ENCODE data around the gene MRC1.
"Not testable (repeated sequence)": the region's sequence is repeated elsewhere in the genome, so short reads cannot be mapped to it uniquely, and the experiment has no call there.

MRC1 gene

DNA sequence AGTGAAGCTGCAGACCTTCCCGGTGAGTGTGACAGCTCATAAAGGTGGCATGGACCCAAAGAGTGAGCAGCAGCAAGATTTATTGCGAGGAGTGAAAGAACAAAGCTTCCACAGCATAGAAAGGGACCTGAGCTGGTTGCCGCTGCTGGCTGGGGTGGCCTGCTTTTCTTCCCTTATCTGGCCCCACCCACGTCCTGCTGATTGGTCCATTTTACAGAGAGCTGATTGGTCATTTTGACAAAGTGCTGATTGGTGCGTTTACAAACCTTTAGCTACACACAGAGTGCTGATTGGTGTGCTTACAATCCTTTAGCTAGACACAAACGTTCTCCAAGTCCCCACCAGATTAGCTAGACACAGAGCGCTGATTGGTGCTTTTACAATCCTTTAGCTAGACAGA, 141.1 kb downstream of the MRC1 start:
- H3K9ac ChIP-seq (ENCODE audit: low read length); H3K9me3 ChIP-seq (ENCODE audit: control insufficient read depth, low read length): not testable (repeated sequence)

DNA sequence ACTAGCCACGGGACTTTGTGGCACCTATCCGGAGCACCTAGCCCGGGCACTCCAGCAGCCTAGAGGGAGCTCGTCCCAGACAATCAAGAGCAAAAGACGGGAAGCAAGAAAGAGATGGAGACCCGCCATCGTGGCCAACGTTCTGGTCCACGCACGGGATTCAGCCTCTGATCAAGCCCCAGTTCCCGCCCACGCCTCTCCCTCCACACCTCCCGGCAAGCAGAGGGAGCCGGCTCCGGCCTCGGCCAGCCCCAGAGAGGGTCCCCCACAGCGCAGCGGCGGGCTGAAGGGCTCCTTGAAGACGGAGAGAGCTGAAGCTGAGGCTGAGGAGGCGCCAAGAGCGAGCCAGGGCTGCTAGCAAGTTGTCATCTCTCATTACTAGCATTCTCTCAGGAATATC, 141.6 kb downstream of the MRC1 start:
- H3K9me3 ChIP-seq (ENCODE audit: control insufficient read depth, low read length), result no peaks in the 10 kb centered on the region
- DNase-seq (ENCODE audit: low read depth), result no peak
- H3K36me3 ChIP-seq (ENCODE audit: control insufficient read depth, insufficient read depth, low read length, severe bottlenecking), result no peaks in the 10 kb centered on the region
- no peaks in the 10 kb centered on the region for H3K27me3 ChIP-seq (replicated peaks; ENCODE audit: control insufficient read depth, insufficient read depth, low read length)
- peaks cover 8% of the 10 kb centered on the region for H3K4me1 ChIP-seq (ENCODE audit: control insufficient read depth, insufficient read depth, low read length)
- H3K9ac ChIP-seq (ENCODE audit: low read length), result no peak overlapping the region
- H3K4me3 ChIP-seq (ENCODE audit: low read length), result no peak overlapping the region

More for the DNA sequence above, 141.1 kb downstream of the MRC1 start:
- DNase-seq (ENCODE audit: low read depth); H3K36me3 ChIP-seq (ENCODE audit: control insufficient read depth, insufficient read depth, low read length, severe bottlenecking); H3K4me1 ChIP-seq (ENCODE audit: control insufficient read depth, insufficient read depth, low read length); H3K27me3 ChIP-seq (replicated peaks; ENCODE audit: control insufficient read depth, insufficient read depth, low read length); H3K4me3 ChIP-seq (ENCODE audit: low read length): not testable (repeated sequence)

DNA sequence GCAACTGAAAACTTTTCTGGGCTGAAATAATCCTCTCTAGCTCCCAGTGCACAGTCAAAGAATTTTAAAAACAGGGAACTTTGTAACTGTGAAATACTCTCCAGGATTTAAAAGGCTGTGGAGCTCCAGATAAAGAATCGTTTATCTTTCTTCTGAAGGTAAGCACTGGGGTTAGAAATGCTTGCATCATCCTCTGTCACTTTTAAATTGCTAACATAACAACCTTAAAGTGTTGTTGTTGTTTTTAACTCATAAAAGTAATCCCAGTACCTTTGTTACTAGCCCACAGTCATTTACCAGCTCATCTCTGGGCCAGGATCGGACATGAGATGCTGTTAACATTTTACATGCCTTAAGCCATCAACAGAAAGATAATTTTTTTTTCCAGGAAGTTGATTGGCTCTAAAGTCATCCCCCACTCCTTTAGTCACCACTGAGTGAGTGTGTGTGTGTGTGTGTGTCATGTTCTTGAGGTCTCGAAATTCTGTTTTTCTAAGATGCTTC, 142.8 kb downstream of the MRC1 start, which contains the start of gene SLC39A12:
Gene SLC39A12, plus strand, starts transcription at position 51 of the 504 bp plus-strand sequence. CDS start 1,359 bp downstream, outside the sequence.
- Histone ChIP-seq H3K9me3 (ENCODE audit: control insufficient read depth, low read length) (no peaks in the 10 kb centered on the region), H3K9ac (ENCODE audit: low read length) (no peak within 1 kb of the TSS), H3K4me3 (ENCODE audit: low read length) (no peak within 1 kb of the TSS), H3K4me1 (ENCODE audit: control insufficient read depth, insufficient read depth, low read length) (peaks cover 8% of the 10 kb centered on the region), H3K36me3 (ENCODE audit: control insufficient read depth, insufficient read depth, low read length, severe bottlenecking) (no peaks in the 10 kb centered on the region), H3K27me3 (replicated peaks; ENCODE audit: control insufficient read depth, insufficient read depth, low read length) (peaks cover 9% of the 10 kb centered on the region)
- DNase-seq (ENCODE audit: low read depth), result peak; percentile 5

- DNase-seq (ENCODE audit: low read depth); H3K4me3 ChIP-seq (ENCODE audit: low read length); H3K9ac ChIP-seq (ENCODE audit: low read length); H3K36me3 ChIP-seq (ENCODE audit: control insufficient read depth, insufficient read depth, low read length, severe bottlenecking); H3K9me3 ChIP-seq (ENCODE audit: control insufficient read depth, low read length); H3K4me1 ChIP-seq (ENCODE audit: control insufficient read depth, insufficient read depth, low read length): not testable (repeated sequence)
- H3K27me3 ChIP-seq (replicated peaks; ENCODE audit: control insufficient read depth, insufficient read depth, low read length), result peaks cover 16% of the 10 kb centered on the region
Observed at GRCh38 chr10:17954372-17954771, 145.2 kb downstream of the MRC1 start.

DNA sequence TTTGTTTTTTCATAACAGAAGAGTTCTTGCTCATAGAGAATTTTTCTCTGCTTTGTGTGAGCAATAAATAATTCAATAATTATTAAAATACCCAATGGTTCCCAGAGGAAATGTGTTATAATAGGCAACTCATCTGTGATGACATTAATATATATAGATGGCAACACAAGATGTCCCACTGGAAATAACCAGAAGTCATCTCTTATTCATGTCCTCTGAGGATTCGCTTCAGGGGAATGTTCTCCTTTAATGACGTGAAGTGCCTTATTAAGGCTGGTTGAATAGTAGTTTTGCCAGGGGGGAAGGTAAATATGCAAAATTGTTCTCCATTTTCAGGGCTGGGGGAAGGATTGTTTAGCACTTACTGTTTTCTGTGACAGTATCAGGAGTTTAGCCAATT, 145.7 kb downstream of the MRC1 start:
- H3K9me3 ChIP-seq (ENCODE audit: control insufficient read depth, low read length), result peaks cover 6% of the 10 kb centered on the region
- no peak overlapping the region for H3K4me3 ChIP-seq (ENCODE audit: low read length)
- H3K4me1 ChIP-seq (ENCODE audit: control insufficient read depth, insufficient read depth, low read length), result peaks cover 8% of the 10 kb centered on the region
- H3K27me3 ChIP-seq (replicated peaks; ENCODE audit: control insufficient read depth, insufficient read depth, low read length), result peaks cover 19% of the 10 kb centered on the region
- no peaks in the 10 kb centered on the region for H3K36me3 ChIP-seq (ENCODE audit: control insufficient read depth, insufficient read depth, low read length, severe bottlenecking)
- DNase-seq (ENCODE audit: low read depth), result no peak
- H3K9ac ChIP-seq (ENCODE audit: low read length), result no peak overlapping the region

GRCh38 chr10:17958049-17958448, 148.9 kb downstream of the MRC1 start:
- H3K4me1 ChIP-seq (ENCODE audit: control insufficient read depth, insufficient read depth, low read length), result peaks cover 9% of the 10 kb centered on the region
- H3K9ac ChIP-seq (ENCODE audit: low read length), result no peak overlapping the region
- peaks cover 11% of the 10 kb centered on the region for H3K9me3 ChIP-seq (ENCODE audit: control insufficient read depth, low read length)
- no peaks in the 10 kb centered on the region for H3K36me3 ChIP-seq (ENCODE audit: control insufficient read depth, insufficient read depth, low read length, severe bottlenecking)
- H3K4me3 ChIP-seq (ENCODE audit: low read length), result no peak overlapping the region
- no peak for DNase-seq (ENCODE audit: low read depth)
- H3K27me3 ChIP-seq (replicated peaks; ENCODE audit: control insufficient read depth, insufficient read depth, low read length), result peaks cover 19% of the 10 kb centered on the region

- H3K4me1 ChIP-seq (ENCODE audit: control insufficient read depth, insufficient read depth, low read length), result peaks cover 8% of the 10 kb centered on the region
- H3K9me3 ChIP-seq (ENCODE audit: control insufficient read depth, low read length), result peaks cover 11% of the 10 kb centered on the region
- no peak overlapping the region for H3K9ac ChIP-seq (ENCODE audit: low read length)
- DNase-seq (ENCODE audit: low read depth), result no peak
- H3K27me3 ChIP-seq (replicated peaks; ENCODE audit: control insufficient read depth, insufficient read depth, low read length), result peaks cover 19% of the 10 kb centered on the region
- H3K36me3 ChIP-seq (ENCODE audit: control insufficient read depth, insufficient read depth, low read length, severe bottlenecking), result no peaks in the 10 kb centered on the region
- H3K4me3 ChIP-seq (ENCODE audit: low read length), result no peak overlapping the region
Observed at GRCh38 chr10:17959870-17960269, 150.7 kb downstream of the MRC1 start.
